GM20000 (cell line): ENCODE data around the gene APC2.
"Not testable (repeated sequence)": the region's sequence is repeated elsewhere in the genome, so short reads cannot be mapped to it uniquely, and the experiment has no call there.

ENCODE experiments used
- DNase-seq: peaks from one replicate; pipeline ENCODE4 v3.0.0; 2012; ENCODE audit warnings: low spot score
- CTCF ChIP-seq: IDR thresholded peaks from 2 replicates; pipeline ENCODE4 v1.5.1; 2012; ENCODE audit warnings: mild to moderate bottlenecking, control low read depth; ENCODE audit errors: extremely low read depth, missing control alignments

The APC2 gene

GRCh38 chr19:1497578-1498235 is 47.8 kb downstream of the APC2 start:
- DNase-seq, result no peak
- TF ChIP-seq CTCF, result no peak

GRCh38 chr19:1499231-1499630 is 49.3 kb downstream of the APC2 start:
- DNase-seq, result not testable (repeated sequence)

GRCh38 chr19:1501200-1501595 is 51.3 kb downstream of the APC2 start:
- DNase-seq, result no peak
- TF ChIP-seq CTCF, result no peak

GRCh38 chr19:1502433-1503088 is 52.6 kb downstream of the APC2 start:
- no peak for DNase-seq
- TF ChIP-seq CTCF, result no peak

- TF ChIP-seq CTCF, result peak; percentile 67
- peak; percentile 84 for DNase-seq
Observed at GRCh38 chr19:1503089-1503924, 53.4 kb downstream of the APC2 start.

GRCh38 chr19:1503925-1504773 is 54.2 kb downstream of the APC2 start:
- DNase-seq, result no peak
- TF ChIP-seq CTCF, result no peak

GRCh38 chr19:1505012-1505411 is 55.1 kb downstream of the APC2 start:
- no peak for DNase-seq
- TF ChIP-seq CTCF, result no peak
